K562 (cell line): ENCODE data around the gene HBM. TPM values are rescaled to one million over a fixed set of nuclear protein-coding genes. Genes with fewer than 3 reads are reported as not detected.
"Not testable (repeated sequence)": the region's sequence is repeated elsewhere in the genome, so short reads cannot be mapped to it uniquely, and the experiment has no call there.

ENCODE experiments used
- HDAC2 ChIP-seq: fragments of 450-650 bp; IDR thresholded peaks from 2 replicates; pipeline ENCODE4 v1.6.1; 2016; ENCODE audit warnings: mild to moderate bottlenecking
- MNT ChIP-seq, 2 experiments: fragments of 450-650 bp; conservative IDR thresholded peaks; 2 replicates each; pipeline ENCODE4 v1.6.1; 2017; ENCODE audit warnings: mild to moderate bottlenecking in 2 of 2, moderate library complexity in 2 of 2
- NFIC ChIP-seq: fragments of 450-650 bp; IDR thresholded peaks from 2 replicates; pipeline ENCODE4 v1.6.1; 2017; ENCODE audit warnings: mild to moderate bottlenecking, inconsistent platforms
- TFAP4 ChIP-seq: sonication (generic); formaldehyde crosslinking; IDR thresholded peaks from 2 replicates; pipeline ENCODE4 v1.8.0; 2022; ENCODE audit warnings: missing genetic modification reagents, mild to moderate bottlenecking, moderate library complexity, borderline replicate concordance
- ZBTB40 ChIP-seq, 2 experiments: fragments of 450-650 bp in 1 of 2; sonication (generic) in 1 of 2; formaldehyde crosslinking in 1 of 2; IDR thresholded peaks; 2 replicates each; pipeline versions ENCODE4 v1.7.1 to v1.9.0; 2016 to 2022; ENCODE audit warnings: inconsistent platforms in 1 of 2, mild to moderate bottlenecking in 1 of 2, missing genetic modification reagents in 1 of 2
- ZNF232 ChIP-seq: sonication (generic); formaldehyde crosslinking; IDR thresholded peaks from 2 replicates; pipeline ENCODE4 v1.8.0; 2022; ENCODE audit warnings: mild to moderate bottlenecking, missing genetic modification reagents
- polyA plus RNA-seq, 8 experiments: library from polyadenylated mRNA; depleted of rRNA in 4 of 8; stranded (reverse) in 5 of 8; unstranded in 3 of 8; fragments of >200 nt; fragmentation: Nextera tagmentation in 2 of 8; fragmentation: Illumina TruSeq in 1 of 8; extraction: Ambion mirVana in 2 of 8; extraction: Trizol in 1 of 8; gene quantifications; 2 replicates each; pipeline versions ENCODE4 v1.2.1 to v1.2.3, GENCODE V29; 2011 to 2014; ENCODE audit warnings: inconsistent platforms in 1 of 8, missing spikeins in 1 of 8
- total RNA-seq, 7 experiments: library from RNA; depleted of rRNA in 6 of 7; stranded (reverse); fragments of >200 nt in 6 of 7; fragmentation: Illumina TruSeq in 2 of 7; extraction: Trizol in 2 of 7; gene quantifications; 2 replicates each; pipeline versions ENCODE4 v1.2.1 to v1.2.3, GENCODE V29; 2011 to 2021; ENCODE audit warnings: low replicate concordance in 1 of 7
- TF ChIP-seq, protein P1 (sequence below): sonication (generic); formaldehyde crosslinking; IDR thresholded peaks from 2 replicates; pipeline ENCODE4 v1.8.1; 2023; ENCODE audit warnings: mild to moderate bottlenecking, missing genetic modification reagents
- TF ChIP-seq, protein P2 (sequence below): sonication (generic); formaldehyde crosslinking; IDR thresholded peaks from 2 replicates; pipeline ENCODE4 v1.8.0; 2023; ENCODE audit warnings: mild to moderate bottlenecking, missing genetic modification reagents

The HBM gene
- total and polyA plus RNA-seq, 9 of the 15 experiments (the other 6 are each of a cell fraction or from before 2014, with no cell fraction given): not detected

GRCh38 chr16:170088-170507 lies 4.3 kb downstream of the HBM start (continued):
- TF ChIP-seq TFAP4 (peak; percentile 47), MNT (conservative IDR thresholded peaks at IDR 0.05) (0 out of 4 replicates have a peak, but pooled peaks of 1 of the 2 experiments have one; percentile 62), ZBTB40 (IDR thresholded peaks at IDR 0.05) (0 out of 2 replicates have a peak, but pooled peaks have one; percentile 17), NFIC (peak; percentile 93), HDAC2 (peak; percentile 42; the same call in 1 of the 2 replicates), ZNF232 (CRISPR knock-in tag) (0 out of 2 replicates have a peak, but pooled peaks have one; percentile 63)
- not testable (repeated sequence) for TF ChIP-seq ZBTB40 (CRISPR knock-in tag; IDR thresholded peaks at IDR 0.05)
- TF ChIP-seq, protein P1, sequence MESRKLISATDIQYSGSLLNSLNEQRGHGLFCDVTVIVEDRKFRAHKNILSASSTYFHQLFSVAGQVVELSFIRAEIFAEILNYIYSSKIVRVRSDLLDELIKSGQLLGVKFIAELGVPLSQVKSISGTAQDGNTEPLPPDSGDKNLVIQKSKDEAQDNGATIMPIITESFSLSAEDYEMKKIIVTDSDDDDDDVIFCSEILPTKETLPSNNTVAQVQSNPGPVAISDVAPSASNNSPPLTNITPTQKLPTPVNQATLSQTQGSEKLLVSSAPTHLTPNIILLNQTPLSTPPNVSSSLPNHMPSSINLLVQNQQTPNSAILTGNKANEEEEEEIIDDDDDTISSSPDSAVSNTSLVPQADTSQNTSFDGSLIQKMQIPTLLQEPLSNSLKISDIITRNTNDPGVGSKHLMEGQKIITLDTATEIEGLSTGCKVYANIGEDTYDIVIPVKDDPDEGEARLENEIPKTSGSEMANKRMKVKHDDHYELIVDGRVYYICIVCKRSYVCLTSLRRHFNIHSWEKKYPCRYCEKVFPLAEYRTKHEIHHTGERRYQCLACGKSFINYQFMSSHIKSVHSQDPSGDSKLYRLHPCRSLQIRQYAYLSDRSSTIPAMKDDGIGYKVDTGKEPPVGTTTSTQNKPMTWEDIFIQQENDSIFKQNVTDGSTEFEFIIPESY (CRISPR knock-in tag): 0 out of 2 replicates have a peak, but pooled peaks have one; percentile 29
- TF ChIP-seq, protein P2, sequence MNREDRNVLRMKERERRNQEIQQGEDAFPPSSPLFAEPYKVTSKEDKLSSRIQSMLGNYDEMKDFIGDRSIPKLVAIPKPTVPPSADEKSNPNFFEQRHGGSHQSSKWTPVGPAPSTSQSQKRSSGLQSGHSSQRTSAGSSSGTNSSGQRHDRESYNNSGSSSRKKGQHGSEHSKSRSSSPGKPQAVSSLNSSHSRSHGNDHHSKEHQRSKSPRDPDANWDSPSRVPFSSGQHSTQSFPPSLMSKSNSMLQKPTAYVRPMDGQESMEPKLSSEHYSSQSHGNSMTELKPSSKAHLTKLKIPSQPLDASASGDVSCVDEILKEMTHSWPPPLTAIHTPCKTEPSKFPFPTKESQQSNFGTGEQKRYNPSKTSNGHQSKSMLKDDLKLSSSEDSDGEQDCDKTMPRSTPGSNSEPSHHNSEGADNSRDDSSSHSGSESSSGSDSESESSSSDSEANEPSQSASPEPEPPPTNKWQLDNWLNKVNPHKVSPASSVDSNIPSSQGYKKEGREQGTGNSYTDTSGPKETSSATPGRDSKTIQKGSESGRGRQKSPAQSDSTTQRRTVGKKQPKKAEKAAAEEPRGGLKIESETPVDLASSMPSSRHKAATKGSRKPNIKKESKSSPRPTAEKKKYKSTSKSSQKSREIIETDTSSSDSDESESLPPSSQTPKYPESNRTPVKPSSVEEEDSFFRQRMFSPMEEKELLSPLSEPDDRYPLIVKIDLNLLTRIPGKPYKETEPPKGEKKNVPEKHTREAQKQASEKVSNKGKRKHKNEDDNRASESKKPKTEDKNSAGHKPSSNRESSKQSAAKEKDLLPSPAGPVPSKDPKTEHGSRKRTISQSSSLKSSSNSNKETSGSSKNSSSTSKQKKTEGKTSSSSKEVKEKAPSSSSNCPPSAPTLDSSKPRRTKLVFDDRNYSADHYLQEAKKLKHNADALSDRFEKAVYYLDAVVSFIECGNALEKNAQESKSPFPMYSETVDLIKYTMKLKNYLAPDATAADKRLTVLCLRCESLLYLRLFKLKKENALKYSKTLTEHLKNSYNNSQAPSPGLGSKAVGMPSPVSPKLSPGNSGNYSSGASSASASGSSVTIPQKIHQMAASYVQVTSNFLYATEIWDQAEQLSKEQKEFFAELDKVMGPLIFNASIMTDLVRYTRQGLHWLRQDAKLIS (CRISPR knock-in tag): 0 out of 2 replicates have a peak, but pooled peaks have one; percentile 53
- TF ChIP-seq, all 486 proteins: peak for 28; not testable (repeated sequence) for 458
